Activated CD8-positive, alpha-beta memory T cell treated with anti-CD3 and anti-CD28 coated beads, Interleukin-2, amount 50 U/mL, for 24 hours (primary cell): ENCODE results near the gene SPNS2.

ENCODE experiments used
- DNase-seq: peaks from one replicate; pipeline ENCODE4 v3.0.0-alpha.2; 2020; ENCODE audit errors: extremely low read depth

SPNS2 gene

GRCh38 chr17:4480929-4481898 lies 17.5 kb upstream of the SPNS2 start:
- peak; percentile 10 for DNase-seq

- no peak for DNase-seq
Measured at GRCh38 chr17:4482338-4483011, 16.2 kb upstream of the SPNS2 start.

GRCh38 chr17:4483012-4483840 lies 15.5 kb upstream of the SPNS2 start:
- DNase-seq = no peak

- DNase-seq = no peak
Measured at GRCh38 chr17:4485676-4486646, 12.7 kb upstream of the SPNS2 start.

GRCh38 chr17:4487296-4487695 lies 11.4 kb upstream of the SPNS2 start:
- no peak for DNase-seq

- DNase-seq = no peak
Measured at GRCh38 chr17:4487820-4488716, 10.6 kb upstream of the SPNS2 start.

GRCh38 chr17:4488989-4489595 lies 9.6 kb upstream of the SPNS2 start:
- DNase-seq = no peak

- no peak for DNase-seq
Measured at GRCh38 chr17:4490109-4490591, 8.5 kb upstream of the SPNS2 start.

- DNase-seq = no peak
Measured at GRCh38 chr17:4490637-4491061, 8.0 kb upstream of the SPNS2 start.

- DNase-seq = no peak
Measured at GRCh38 chr17:4492721-4493561, 5.7 kb upstream of the SPNS2 start.

GRCh38 chr17:4497101-4497824 lies 1.4 kb upstream of the SPNS2 start:
- no peak for DNase-seq

- no peak for DNase-seq
Measured at GRCh38 chr17:4499431-4500190, 930 bp downstream of the SPNS2 start.

GRCh38 chr17:4500191-4500571 lies 1.5 kb downstream of the SPNS2 start:
- DNase-seq = no peak

GRCh38 chr17:4501295-4501949 lies 2.7 kb downstream of the SPNS2 start:
- DNase-seq = no peak

GRCh38 chr17:4502466-4503154 lies 3.9 kb downstream of the SPNS2 start:
- no peak for DNase-seq
